K562 (cell line): ENCODE measurements around the gene ING2. TPM values are rescaled to one million over a fixed set of nuclear protein-coding genes. Genes with fewer than 3 reads are reported as not detected.
A peak's percentile ranks its signal among the peaks of the same experiment; 100 is the strongest.

ENCODE experiments used
- ATAC-seq: fragments of 200-7000 bp; cut with Tn5 transposase; 3 replicates; pipeline ENCODE4 v1.9.1; 2020; ENCODE audit warnings: moderate library complexity
- BruUV-seq: library from RNA; stranded (reverse); fragments of 400-500 nt; replicated peaks from 2 replicates; lab custom pipeline; 2021; lab: Mats Ljungman, UMichigan
- CTCF ChIA-PET: fragments of 300-600 bp; formaldehyde crosslinking; extraction: SDS; loops from one replicate; lab custom pipeline; 2021; ENCODE audit warnings: low intra/inter-chr PET ratio; lab: Yijun Ruan, JAX
- POLR2A ChIA-PET: fragments of 300-600, 350-650 bp; sonication (Branson Sonifier 250); formaldehyde crosslinking; extraction: SDS; loops from one replicate; lab custom pipeline; 2021; ENCODE audit warnings: antibody characterized with exemption, inconsistent platforms; lab: Yijun Ruan, JAX
- DNase-seq, 4 experiments: peaks; one replicate each; pipeline versions ENCODE4 v3.0.0 to v3.0.0-alpha.2; 2011 to 2018; ENCODE audit warnings: low spot score in 3 of 4, mixed read lengths in 3 of 4; ENCODE audit errors: extremely low read depth in 1 of 4
- FAIRE-seq: peaks from 2 replicates; lab custom pipeline; 2011; peaks lifted over from hg19 to GRCh38; lab: Jason Lieb, UNC
- H2AFZ ChIP-seq: 2 replicates; pipeline ENCODE4 v1.6.0; 2011; ENCODE audit warnings: low read depth, low read length, control low read depth, inconsistent platforms
- H3K27ac ChIP-seq: fragments of 200-600 bp; 3 replicates; pipeline ENCODE4 v1.8.0; 2011; ENCODE audit warnings: low read depth, mild to moderate bottlenecking, control low read depth, inconsistent platforms, low read length, moderate library complexity, mixed read lengths; ENCODE audit errors: extremely low read depth
- H3K27me3 ChIP-seq, 2 experiments: fragments of 300-600 bp in 1 of 2; 2 replicates in 1 of 2; 3 replicates in 1 of 2; pipeline versions ENCODE4 v1.6.0 to v1.8.0; 2011; ENCODE audit warnings: inconsistent platforms in 2 of 2, low read length in 2 of 2, mild to moderate bottlenecking in 1 of 2, mixed read lengths in 1 of 2, moderate library complexity in 1 of 2; ENCODE audit not compliant: control insufficient read depth in 2 of 2, insufficient read depth in 2 of 2
- H3K36me3 ChIP-seq: fragments of 300-600 bp; 3 replicates; pipeline ENCODE4 v1.8.0; 2011; ENCODE audit warnings: mild to moderate bottlenecking, low read length, inconsistent platforms; ENCODE audit not compliant: control insufficient read depth, insufficient read depth
- H3K4me1 ChIP-seq, 2 experiments: fragments of 200-600 bp in 1 of 2; replicated peaks in 1 of 2; 2 replicates in 1 of 2; 3 replicates in 1 of 2; pipeline versions ENCODE4 v1.5.1 to v1.8.0; 2011; ENCODE audit warnings: inconsistent platforms in 2 of 2, low read length in 2 of 2, mild to moderate bottlenecking in 1 of 2, mixed read lengths in 1 of 2, moderate library complexity in 1 of 2; ENCODE audit not compliant: control insufficient read depth in 2 of 2, insufficient read depth in 2 of 2
- H3K4me2 ChIP-seq: 2 replicates; pipeline ENCODE4 v1.6.1; 2011; ENCODE audit warnings: low read length, control low read depth, inconsistent platforms, mixed read lengths; ENCODE audit not compliant: insufficient read depth
- H3K4me3 ChIP-seq: fragments of 200-600 bp; sonication (generic), shearing (Covaris generic); 2 replicates; pipeline ENCODE4 v1.5.1; 2016; ENCODE audit warnings: control low read depth, inconsistent platforms
- H3K79me2 ChIP-seq: fragments of 200-600 bp; 3 replicates; pipeline ENCODE4 v1.8.0; 2011; ENCODE audit warnings: low read length, inconsistent platforms; ENCODE audit not compliant: control insufficient read depth, insufficient read depth
- H3K9ac ChIP-seq, 2 experiments: 2 replicates each; pipeline versions ENCODE4 v1.6.0 to v1.6.1; 2011; ENCODE audit warnings: low read depth in 2 of 2, low read length in 2 of 2, control low read depth in 1 of 2, inconsistent platforms in 1 of 2, mild to moderate bottlenecking in 1 of 2, mixed read lengths in 1 of 2; ENCODE audit not compliant: insufficient read depth in 1 of 2
- H3K9me1 ChIP-seq: one replicate; pipeline ENCODE4 v1.6.0; 2011; ENCODE audit warnings: inconsistent platforms, mild to moderate bottlenecking, low read length, moderate library complexity; ENCODE audit not compliant: control insufficient read depth, insufficient read depth
- H3K9me3 ChIP-seq: replicated peaks from 2 replicates; pipeline ENCODE4 v1.5.1; 2011; ENCODE audit warnings: low read depth, low read length, inconsistent platforms; ENCODE audit not compliant: control insufficient read depth, insufficient read depth
- H4K20me1 ChIP-seq: replicated peaks from 2 replicates; pipeline ENCODE4 v1.6.1; 2011; ENCODE audit warnings: low read length, inconsistent platforms, mixed read lengths; ENCODE audit not compliant: control insufficient read depth, insufficient read depth
- NFIC ChIP-seq: fragments of 450-650 bp; IDR thresholded peaks from 2 replicates; pipeline ENCODE4 v1.6.1; 2017; ENCODE audit warnings: mild to moderate bottlenecking, inconsistent platforms
- WGBS: fragments of 100-300 bp; shearing (Covaris generic); methylation state at CpG from one replicate; pipeline ENCODE4 v1.1.6; 2016; ENCODE audit warnings: low coverage, mixed read lengths; ENCODE audit not compliant: insufficient coverage; ENCODE audit errors: missing lambda C conversion rate; 5-methylcytosine and 5-hydroxymethylcytosine counted together
- in situ Hi-C: fragments of 300-500 bp; cut with MboI; formaldehyde crosslinking; loops from 4 replicates; pipeline ENCODE4 v1.15.0; 2018; ENCODE audit warnings: inconsistent platforms, mixed read lengths
- intact Hi-C: fragments of 100-400 bp; cut with micrococcal nuclease; formaldehyde crosslinking; loops from 2 replicates; pipeline ENCODE4 v1.14.2; 2022
- polyA plus RNA-seq, 8 experiments: library from polyadenylated mRNA; depleted of rRNA in 4 of 8; stranded (reverse) in 5 of 8; unstranded in 3 of 8; fragments of >200 nt; fragmentation: Nextera tagmentation in 2 of 8; fragmentation: Illumina TruSeq in 1 of 8; extraction: Ambion mirVana in 2 of 8; extraction: Trizol in 1 of 8; gene quantifications; 2 replicates each; pipeline versions ENCODE4 v1.2.1 to v1.2.3, GENCODE V29; 2011 to 2014; ENCODE audit warnings: inconsistent platforms in 1 of 8, missing spikeins in 1 of 8
- total RNA-seq, 7 experiments: library from RNA; depleted of rRNA in 6 of 7; stranded (reverse); fragments of >200 nt in 6 of 7; fragmentation: Illumina TruSeq in 2 of 7; extraction: Trizol in 2 of 7; gene quantifications; 2 replicates each; pipeline versions ENCODE4 v1.2.1 to v1.2.3, GENCODE V29; 2011 to 2021; ENCODE audit warnings: low replicate concordance in 1 of 7
- TF ChIP-seq, protein P1 (sequence below): fragments of 250-450 bp; sonication (Bioruptor Pico); IDR thresholded peaks from 2 replicates; pipeline ENCODE4 v1.4.0; 2020; ENCODE audit warnings: mild to moderate bottlenecking, moderate library complexity, borderline replicate concordance

ING2 gene
- total and polyA plus RNA-seq, 9 of the 15 experiments (the other 6 are each of a cell fraction or from before 2014, with no cell fraction given) = 2.9 to 21.4 (median 12.4) TPM

DNA sequence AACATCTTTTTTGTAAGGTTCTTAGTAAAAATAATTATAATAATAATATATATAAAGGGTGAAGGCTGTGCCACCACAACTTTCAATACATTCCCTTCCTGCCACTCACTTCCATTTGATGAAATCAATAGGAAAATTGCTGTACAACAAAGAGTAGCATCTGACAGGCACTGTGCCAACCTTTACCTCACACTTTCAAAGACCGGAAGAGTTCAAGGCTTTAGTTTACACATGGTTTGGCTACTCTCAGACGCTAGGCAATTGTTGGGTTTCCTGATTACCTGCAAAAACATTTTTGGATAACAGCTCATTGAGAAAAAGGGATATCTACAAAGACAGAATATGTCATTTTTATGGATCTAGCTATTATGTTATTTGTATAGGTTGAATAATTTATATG, 5.5 kb upstream of the ING2 start:
- CTCF ChIA-PET = no interaction called here
- WGBS = 43% methylated on average over 2 of the region's 2 CpGs
- H3K4me1 ChIP-seq = peaks cover 9 to 13% of the 10 kb centered on the region in 2 experiments

More for the DNA sequence above, 5.5 kb upstream of the ING2 start:
- H3K4me3 ChIP-seq = no peak overlapping the region
- no peak overlapping the region for H3K9ac ChIP-seq
- H3K27ac ChIP-seq = no peak overlapping the region
- POLR2A ChIA-PET = interaction anchor here (0.6 kb wide), 1 partner anchor 22 kb away, joined by 3 read pairs; no protein-coding TSS in a partner anchor
- no peaks in the 10 kb centered on the region for H3K27me3 ChIP-seq
- intact Hi-C loops = no loop called here
- H3K36me3 ChIP-seq = no peaks in the 10 kb centered on the region
- H3K9me1 ChIP-seq = no peaks in the 10 kb centered on the region
- FAIRE-seq (no peak), ATAC-seq (no peak), DNase-seq (no peak)
- no peaks in the 10 kb centered on the region for H4K20me1 ChIP-seq
- no peaks in the 10 kb centered on the region for H3K9me3 ChIP-seq
- no peak overlapping the region for H2AFZ ChIP-seq
- BruUV-seq = no TSS peak
- no peak overlapping the region for H3K4me2 ChIP-seq
- peaks cover 19% of the 10 kb centered on the region for H3K79me2 ChIP-seq
- in situ Hi-C loops = no loop called here
- TF ChIP-seq, protein P1, sequence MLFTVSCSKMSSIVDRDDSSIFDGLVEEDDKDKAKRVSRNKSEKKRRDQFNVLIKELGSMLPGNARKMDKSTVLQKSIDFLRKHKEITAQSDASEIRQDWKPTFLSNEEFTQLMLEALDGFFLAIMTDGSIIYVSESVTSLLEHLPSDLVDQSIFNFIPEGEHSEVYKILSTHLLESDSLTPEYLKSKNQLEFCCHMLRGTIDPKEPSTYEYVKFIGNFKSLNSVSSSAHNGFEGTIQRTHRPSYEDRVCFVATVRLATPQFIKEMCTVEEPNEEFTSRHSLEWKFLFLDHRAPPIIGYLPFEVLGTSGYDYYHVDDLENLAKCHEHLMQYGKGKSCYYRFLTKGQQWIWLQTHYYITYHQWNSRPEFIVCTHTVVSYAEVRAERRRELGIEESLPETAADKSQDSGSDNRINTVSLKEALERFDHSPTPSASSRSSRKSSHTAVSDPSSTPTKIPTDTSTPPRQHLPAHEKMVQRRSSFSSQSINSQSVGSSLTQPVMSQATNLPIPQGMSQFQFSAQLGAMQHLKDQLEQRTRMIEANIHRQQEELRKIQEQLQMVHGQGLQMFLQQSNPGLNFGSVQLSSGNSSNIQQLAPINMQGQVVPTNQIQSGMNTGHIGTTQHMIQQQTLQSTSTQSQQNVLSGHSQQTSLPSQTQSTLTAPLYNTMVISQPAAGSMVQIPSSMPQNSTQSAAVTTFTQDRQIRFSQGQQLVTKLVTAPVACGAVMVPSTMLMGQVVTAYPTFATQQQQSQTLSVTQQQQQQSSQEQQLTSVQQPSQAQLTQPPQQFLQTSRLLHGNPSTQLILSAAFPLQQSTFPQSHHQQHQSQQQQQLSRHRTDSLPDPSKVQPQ (CRISPR knock-in tag) = no peak
- peak; percentile 26; the same call in 1 of the 2 replicates for TF ChIP-seq NFIC
